AG09309 (cell line): Measurements from ENCODE around the gene OR5C1.
A peak's percentile ranks its signal among the peaks of the same experiment; 100 is the strongest.

ENCODE experiments used
- DNase-seq: peaks from one replicate; pipeline ENCODE4 v3.0.0-alpha.2; 2010; ENCODE audit warnings: low read depth
- H3K4me3 ChIP-seq: 2 replicates; pipeline ENCODE4 v1.5.1; 2011; ENCODE audit warnings: mild to moderate bottlenecking, low read depth, low read length, moderate library complexity; ENCODE audit not compliant: control insufficient read depth
- TF ChIP-seq, protein P1 (sequence below): IDR thresholded peaks from 2 replicates; pipeline ENCODE4 v1.5.1; 2011; ENCODE audit warnings: mild to moderate bottlenecking, low read depth, low read length, inconsistent platforms; ENCODE audit not compliant: insufficient read depth, control insufficient read depth; ENCODE audit errors: missing control alignments

The OR5C1 gene

DNA sequence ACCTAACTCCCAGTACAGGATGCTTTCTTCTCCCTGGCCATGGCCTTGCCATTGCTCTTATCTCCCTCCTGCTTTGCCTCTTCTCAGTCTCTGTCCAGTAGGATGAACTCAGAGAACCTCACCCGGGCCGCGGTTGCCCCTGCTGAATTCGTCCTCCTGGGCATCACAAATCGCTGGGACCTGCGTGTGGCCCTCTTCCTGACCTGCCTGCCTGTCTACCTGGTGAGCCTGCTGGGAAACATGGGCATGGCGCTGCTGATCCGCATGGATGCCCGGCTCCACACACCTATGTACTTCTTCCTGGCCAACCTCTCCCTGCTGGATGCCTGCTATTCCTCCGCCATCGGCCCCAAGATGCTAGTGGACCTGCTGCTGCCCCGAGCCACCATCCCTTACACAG lies at the start of gene OR5C1:
TSS of gene OR5C1 (plus strand) at position 103 of the 400 bp plus-strand sequence. CDS start at position 103, 0 bp downstream.
- no peak for DNase-seq
- TF ChIP-seq, protein P1, sequence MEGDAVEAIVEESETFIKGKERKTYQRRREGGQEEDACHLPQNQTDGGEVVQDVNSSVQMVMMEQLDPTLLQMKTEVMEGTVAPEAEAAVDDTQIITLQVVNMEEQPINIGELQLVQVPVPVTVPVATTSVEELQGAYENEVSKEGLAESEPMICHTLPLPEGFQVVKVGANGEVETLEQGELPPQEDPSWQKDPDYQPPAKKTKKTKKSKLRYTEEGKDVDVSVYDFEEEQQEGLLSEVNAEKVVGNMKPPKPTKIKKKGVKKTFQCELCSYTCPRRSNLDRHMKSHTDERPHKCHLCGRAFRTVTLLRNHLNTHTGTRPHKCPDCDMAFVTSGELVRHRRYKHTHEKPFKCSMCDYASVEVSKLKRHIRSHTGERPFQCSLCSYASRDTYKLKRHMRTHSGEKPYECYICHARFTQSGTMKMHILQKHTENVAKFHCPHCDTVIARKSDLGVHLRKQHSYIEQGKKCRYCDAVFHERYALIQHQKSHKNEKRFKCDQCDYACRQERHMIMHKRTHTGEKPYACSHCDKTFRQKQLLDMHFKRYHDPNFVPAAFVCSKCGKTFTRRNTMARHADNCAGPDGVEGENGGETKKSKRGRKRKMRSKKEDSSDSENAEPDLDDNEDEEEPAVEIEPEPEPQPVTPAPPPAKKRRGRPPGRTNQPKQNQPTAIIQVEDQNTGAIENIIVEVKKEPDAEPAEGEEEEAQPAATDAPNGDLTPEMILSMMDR: no peak
- no peak within 1 kb of the TSS for H3K4me3 ChIP-seq

DNA sequence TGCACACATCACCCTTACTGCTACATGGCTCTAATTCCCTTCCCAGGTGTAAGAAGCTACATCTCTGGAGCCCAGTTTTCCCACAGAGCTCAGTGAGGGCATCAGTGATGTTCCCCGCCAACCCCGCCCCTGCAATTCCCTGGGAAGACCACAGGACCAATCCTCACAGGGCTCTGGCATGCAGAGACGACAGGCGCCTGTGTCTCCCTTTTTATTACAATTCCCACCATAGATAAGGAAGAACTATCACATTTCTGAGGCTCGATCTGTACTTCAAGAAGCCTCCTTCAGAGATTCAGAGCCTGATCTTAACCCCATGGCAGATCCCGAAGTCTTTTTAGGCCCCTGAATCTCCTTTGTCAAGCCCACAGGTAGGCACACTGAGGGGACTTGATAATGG lies 46.7 kb upstream of the OR5C1 start, which contains the start of gene OR1L6:
TSS of gene OR1L6 (plus strand) at position 301 of the 400 bp plus-strand sequence. CDS start 7,545 bp downstream, outside the sequence.
- TF ChIP-seq, protein P1: no peak
- H3K4me3 ChIP-seq: no peak within 1 kb of the TSS
- DNase-seq: no peak

DNA sequence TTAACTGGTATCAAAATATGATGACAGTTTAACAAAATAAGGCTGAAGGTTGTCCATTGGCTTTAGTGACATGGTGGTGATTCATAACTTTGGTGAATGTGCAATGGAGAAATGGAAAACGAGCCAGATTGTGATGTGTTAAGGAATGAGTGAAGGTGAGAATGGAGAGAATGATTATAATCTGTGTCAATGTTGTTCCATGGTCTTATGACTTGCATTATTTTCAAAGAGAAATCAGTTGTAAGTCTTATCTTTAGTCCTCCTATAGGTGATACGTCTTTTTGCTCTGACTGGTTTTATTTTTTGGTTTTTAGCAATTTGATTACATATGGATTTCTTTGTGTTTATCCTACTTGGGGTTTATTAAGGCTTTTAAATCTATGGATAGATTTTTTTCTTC lies 33.9 kb upstream of the OR5C1 start:
- H3K4me3 ChIP-seq: no peak overlapping the region
- TF ChIP-seq, protein P1: no peak
- no peak for DNase-seq

DNA sequence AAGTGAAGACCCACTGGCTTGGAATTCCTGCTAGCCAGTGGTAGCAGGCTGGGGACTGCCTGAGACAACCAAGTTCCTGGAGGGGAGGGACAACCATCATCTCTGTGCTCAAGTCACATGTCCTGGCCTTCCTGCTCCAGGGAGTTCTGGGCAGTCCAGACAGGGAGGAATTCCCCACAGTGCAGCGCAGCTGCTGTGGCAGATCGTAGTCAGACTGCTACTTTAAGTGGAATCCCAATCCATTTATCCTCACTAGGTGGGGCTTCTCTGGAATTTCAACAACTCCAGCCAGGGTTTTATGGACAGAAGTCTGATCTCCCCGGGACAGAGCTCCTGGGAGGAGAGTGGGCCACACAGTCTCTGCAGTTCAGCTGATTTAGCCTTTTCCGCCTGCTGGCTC lies 20.9 kb upstream of the OR5C1 start:
- H3K4me3 ChIP-seq: no peak overlapping the region
- TF ChIP-seq, protein P1: no peak
- no peak for DNase-seq

DNA sequence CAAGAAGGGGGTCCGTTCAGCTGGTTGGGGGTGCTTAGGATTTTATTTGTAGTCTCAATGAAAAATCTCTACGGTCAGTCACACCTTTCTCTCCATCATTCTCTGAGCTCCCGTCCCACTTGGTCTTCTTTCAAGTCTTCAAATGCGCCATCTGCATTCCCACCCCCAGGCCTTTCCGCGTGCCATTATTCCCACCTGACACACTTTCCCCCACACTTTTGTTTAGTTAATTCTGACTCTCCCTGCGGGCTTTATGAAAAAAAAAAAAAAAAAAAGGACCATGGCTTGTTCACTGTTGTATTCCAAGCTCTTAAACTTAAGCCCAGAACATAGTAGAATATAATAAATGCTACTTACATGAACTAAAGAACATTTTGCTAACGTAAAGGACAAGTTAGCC lies 11.7 kb upstream of the OR5C1 start:
- no peak overlapping the region for H3K4me3 ChIP-seq
- TF ChIP-seq, protein P1: no peak
- DNase-seq: no peak

DNA sequence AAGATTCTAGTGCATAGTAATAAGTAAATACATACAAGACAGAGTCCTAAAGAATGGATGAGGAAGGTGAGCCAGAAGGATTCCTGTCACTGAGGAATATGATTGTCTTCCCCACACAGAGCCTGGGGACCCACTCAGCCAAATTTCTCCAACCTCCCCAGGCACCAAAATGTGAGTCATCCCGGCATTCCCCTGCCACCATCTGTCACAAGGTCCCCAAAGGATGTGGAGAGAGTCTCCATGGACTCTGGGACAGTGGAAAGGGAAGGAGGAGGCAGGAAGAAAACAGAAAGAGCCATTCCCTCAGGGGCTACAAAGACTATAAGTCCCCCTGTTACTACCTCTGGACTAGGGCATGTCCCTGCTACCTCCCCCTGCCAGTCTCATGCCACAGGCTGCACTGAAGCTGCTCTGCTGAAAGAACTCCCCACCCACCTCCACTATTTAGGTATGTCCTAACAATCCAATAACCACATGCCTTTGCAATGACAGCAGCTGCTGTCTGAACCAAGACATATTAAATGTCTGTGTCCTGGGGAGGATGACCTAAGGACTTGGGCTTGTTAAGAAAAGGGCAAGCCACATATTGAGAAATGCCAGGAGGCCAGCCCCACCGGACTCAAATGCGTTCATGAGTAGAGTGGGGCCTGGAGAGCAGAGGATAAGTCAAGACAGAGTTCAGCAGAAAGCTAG lies 10.7 kb upstream of the OR5C1 start:
- H3K4me3 ChIP-seq: no peak overlapping the region
- peak; percentile 38 for DNase-seq
- TF ChIP-seq, protein P1: no peak

DNA sequence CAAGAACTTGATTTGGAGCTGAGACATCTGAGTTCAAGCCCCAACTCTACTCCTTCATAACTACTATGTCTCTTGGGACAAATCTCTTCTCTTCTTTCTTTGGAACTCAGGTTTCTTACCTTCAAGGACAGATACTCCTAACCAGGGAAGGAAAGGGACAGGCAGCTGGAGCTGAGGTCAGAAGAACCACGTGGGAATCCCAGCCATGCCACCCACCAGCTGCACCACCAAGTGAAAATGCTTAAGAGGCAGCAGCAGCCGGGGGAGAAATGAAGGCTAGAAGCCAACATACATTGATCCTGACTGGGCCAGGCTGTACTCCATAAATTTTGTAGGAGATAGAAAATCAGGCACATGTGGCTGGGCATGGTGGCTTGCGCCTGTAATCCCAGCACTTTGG lies 9.6 kb upstream of the OR5C1 start:
- TF ChIP-seq, protein P1: no peak
- H3K4me3 ChIP-seq: no peak overlapping the region
- no peak for DNase-seq
